Heart left ventricle (tissue), 16 donors: Measurements from ENCODE around the gene RPS6KA2. TPM values are rescaled to one million over a fixed set of nuclear protein-coding genes. Genes with fewer than 3 reads are reported as not detected.

ENCODE experiments used
- ATAC-seq, 4 donors: fragments of 200-7000 bp; cut with Tn5 transposase; one replicate each; pipeline ENCODE4 v1.9.1; 2020 to 2022; ENCODE audit warnings: moderate library complexity in 4 of 4, mild to moderate bottlenecking in 3 of 4, moderate number of reproducible peaks in 1 of 4
- DNase-seq, 5 donors: peaks; one replicate each; pipeline ENCODE4 v3.0.0-alpha.2; 2020
- H3K27ac ChIP-seq, 12 donors: fragments of 200-600 bp; sonication (generic) in 4 of 12; one replicate each; pipeline versions ENCODE4 v1.5.0 to v1.8.0; 2016 to 2022; ENCODE audit warnings: mild to moderate bottlenecking in 2 of 12
- H3K27me3 ChIP-seq, 9 donors: fragments of 200-600 bp; sonication (generic) in 2 of 9; one replicate each; pipeline versions ENCODE4 v1.5.1 to v1.8.0; 2016 to 2022; ENCODE audit warnings: mild to moderate bottlenecking in 3 of 9
- H3K36me3 ChIP-seq, 9 donors: fragments of 200-600 bp; sonication (generic) in 2 of 9; one replicate each; pipeline versions ENCODE4 v1.5.0 to v1.8.0; 2018 to 2022; ENCODE audit warnings: mild to moderate bottlenecking in 2 of 9
- H3K4me1 ChIP-seq, 12 donors: fragments of 200-600 bp; sonication (generic) in 4 of 12; one replicate each; pipeline versions ENCODE4 v1.5.0 to v1.8.0; 2016 to 2022; ENCODE audit warnings: mild to moderate bottlenecking in 3 of 12
- H3K4me3 ChIP-seq, 12 donors: fragments of 200-600 bp; sonication (generic) in 4 of 12; one replicate each; pipeline versions ENCODE4 v1.5.0 to v1.8.0; 2017 to 2022; ENCODE audit warnings: mild to moderate bottlenecking in 9 of 12, moderate library complexity in 4 of 12
- H3K9me3 ChIP-seq, 12 donors: fragments of 200-600 bp; sonication (generic) in 4 of 12; one replicate each; pipeline versions ENCODE4 v1.5.0 to v1.8.0; 2016 to 2022; ENCODE audit warnings: mild to moderate bottlenecking in 1 of 12
- POLR2A ChIP-seq, 2 donors: fragments of 450-650 bp; IDR thresholded peaks; one replicate each; pipeline ENCODE4 v1.6.1; 2017; ENCODE audit warnings: antibody characterized with exemption in 2 of 2, mild to moderate bottlenecking in 2 of 2, moderate library complexity in 2 of 2
- whole genome bisulfite sequencing, 4 donors: extraction: QIAGEN DNeasy Blood & Tissue Kit in 2 of 4; methylation state at CpG; one replicate each; pipeline versions ENCODE4 v1.1.5 to v1.1.7; 2013 to 2018; 5-methylcytosine and 5-hydroxymethylcytosine counted together
- intact Hi-C, 10 donors: fragments of 100-400 bp; cut with DNase I; formaldehyde crosslinking; loops; one replicate each; pipeline versions ENCODE4 v1.11.1 to v1.14.2; 2022
- polyA plus RNA-seq, 2 donors: library from polyadenylated mRNA; stranded (reverse); fragments of 200-250 nt; gene quantifications; one replicate each; pipeline ENCODE4 v1.2.3, GENCODE V29; 2013
- total RNA-seq, 9 donors: library from RNA; depleted of rRNA in 2 of 9; stranded (reverse); fragments of >200 nt in 2 of 9; fragmentation: NEBNext Ultra II Directional in 3 of 9; extraction: Animal tissue kit (Norgen Biotek cat#: 25700) in 3 of 9; gene quantifications; one replicate each; pipeline versions ENCODE4 v1.1.0 to v1.2.4, GENCODE V29; 2016 to 2023
- TF ChIP-seq, protein P1 (sequence below), 12 donors: fragments of 200-600 bp; sonication (generic) in 4 of 12; IDR thresholded peaks; one replicate each; pipeline versions ENCODE4 v1.5.0 to v1.8.0; 2018 to 2022; ENCODE audit warnings: antibody characterized with exemption in 12 of 12, mild to moderate bottlenecking in 5 of 12
- donor health status: ischemic (EF 13 %, LVEDD 7.1; RV severe dilation, severe dysfunction).
- donor health status: healthy with polysubstance abuse.
- donor health status: DM: no; HTN: yes; CAD: no.
- donor health status: DM: no; HTN: no; CAD: no.
- donor health status: ischemic (EF 25% LVEDD 6.9; RV normal size, moderate dysfunction).
- donor health status: ischemic (EF 25% LVEDD 5.7; RV mildly dilated, moderate dysfunction).
- donor health status: healthy.
- donor health status: DM: yes; HTN: yes; CAD: no.
- donor health status: ischemic (EF 35%, LVEDD 5.7; RV mildly dilated, moderate dysfunction).
- donor health status: nonischemic (EF 11% LVEDD 7.7; RV severe dilation, severe dysfunction).
- donor health status: DM: yes; HTN: yes; CAD: no.
- donor health status: PGD.
- donor health status: ischemic (EF 29% LVEDD 5.4; RV normal size, mild dysfunction).
- donor health status: nonischemic (EF 23%, LVEDD 6.1; RV moderate dilation, normal function).

RPS6KA2 gene
- total and polyA plus RNA-seq, 11 donors: 23.0 to 171 (median 91.6) TPM

DNA sequence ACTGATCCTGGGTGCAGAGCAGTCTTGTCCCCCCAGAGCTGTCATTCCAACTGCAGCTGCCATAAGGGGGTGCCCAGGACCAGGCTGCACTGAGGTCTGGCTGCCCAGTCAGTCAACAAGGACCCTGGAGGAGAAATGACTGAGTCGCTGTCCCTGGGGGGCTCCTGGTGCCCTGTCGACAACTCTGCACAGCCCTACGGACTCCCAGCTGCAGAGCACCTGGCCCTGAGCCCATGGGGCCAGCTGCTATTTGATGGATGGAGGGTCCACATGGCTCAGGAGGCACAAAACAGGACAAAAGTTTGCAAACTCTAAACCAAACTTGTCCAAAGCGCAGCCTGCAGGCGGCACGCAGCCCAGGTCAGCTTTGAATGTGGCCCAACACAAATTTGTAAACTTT, 46.3 kb upstream of the RPS6KA2 start:
- ATAC-seq (no peak), DNase-seq (peak in 1 of 5 donors; percentile 10)
- Histone ChIP-seq H3K4me3 (no peak overlapping the region), H3K27ac (no peak overlapping the region), H3K27me3 (peaks cover 0 to 13% (median 0%) of the 10 kb centered on the region in 9 donors), H3K36me3 (no peaks in the 10 kb centered on the region), H3K9me3 (no peaks in the 10 kb centered on the region), H3K4me1 (peaks cover 0 to 35% (median 21%) of the 10 kb centered on the region in 12 donors)
- intact Hi-C loops: no loop called here
- TF ChIP-seq, protein P1, sequence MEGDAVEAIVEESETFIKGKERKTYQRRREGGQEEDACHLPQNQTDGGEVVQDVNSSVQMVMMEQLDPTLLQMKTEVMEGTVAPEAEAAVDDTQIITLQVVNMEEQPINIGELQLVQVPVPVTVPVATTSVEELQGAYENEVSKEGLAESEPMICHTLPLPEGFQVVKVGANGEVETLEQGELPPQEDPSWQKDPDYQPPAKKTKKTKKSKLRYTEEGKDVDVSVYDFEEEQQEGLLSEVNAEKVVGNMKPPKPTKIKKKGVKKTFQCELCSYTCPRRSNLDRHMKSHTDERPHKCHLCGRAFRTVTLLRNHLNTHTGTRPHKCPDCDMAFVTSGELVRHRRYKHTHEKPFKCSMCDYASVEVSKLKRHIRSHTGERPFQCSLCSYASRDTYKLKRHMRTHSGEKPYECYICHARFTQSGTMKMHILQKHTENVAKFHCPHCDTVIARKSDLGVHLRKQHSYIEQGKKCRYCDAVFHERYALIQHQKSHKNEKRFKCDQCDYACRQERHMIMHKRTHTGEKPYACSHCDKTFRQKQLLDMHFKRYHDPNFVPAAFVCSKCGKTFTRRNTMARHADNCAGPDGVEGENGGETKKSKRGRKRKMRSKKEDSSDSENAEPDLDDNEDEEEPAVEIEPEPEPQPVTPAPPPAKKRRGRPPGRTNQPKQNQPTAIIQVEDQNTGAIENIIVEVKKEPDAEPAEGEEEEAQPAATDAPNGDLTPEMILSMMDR (IDR thresholded peaks at IDR 0.05): no peak
- TF ChIP-seq POLR2A (IDR thresholded peaks at IDR 0.05): no peak
- 60 to 76% (median 72%) methylated on average over 6 of the region's 6 CpGs for whole genome bisulfite sequencing, 4 donors

DNA sequence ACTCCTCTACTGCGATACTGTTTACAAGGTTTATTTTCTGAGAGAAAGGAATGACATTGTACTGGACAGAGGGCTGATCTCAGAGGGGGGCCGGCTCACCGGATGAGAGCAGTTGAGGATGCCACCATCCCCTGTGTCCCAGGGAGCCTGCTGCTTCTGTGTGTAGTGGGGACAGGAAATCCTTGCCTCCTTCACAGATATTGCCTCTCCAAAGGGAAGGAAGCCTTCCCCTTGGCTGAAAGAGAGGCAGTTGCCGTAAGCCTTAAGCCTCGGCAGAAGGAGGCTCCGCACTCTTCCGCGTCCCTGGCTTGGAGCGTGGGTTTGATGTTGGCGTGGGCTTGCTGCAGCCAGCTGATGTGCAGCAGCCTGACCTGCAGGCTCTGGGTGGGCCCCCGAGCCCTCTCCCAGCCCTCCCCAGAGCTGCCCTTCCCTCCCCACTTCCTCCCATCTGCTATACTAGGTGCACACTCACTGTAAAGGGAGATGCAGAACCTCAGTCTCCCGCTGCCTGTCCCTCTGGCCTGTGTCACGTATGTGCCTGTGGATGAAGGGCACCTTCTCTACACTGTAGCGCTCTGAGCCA, 45.7 kb upstream of the RPS6KA2 start:
- intact Hi-C loops: no loop called here
- H3K4me1 ChIP-seq: peaks cover 0 to 35% (median 21%) of the 10 kb centered on the region in 12 donors
- 50 to 61% (median 54%) methylated on average over 7 to 14 of the region's 14 CpGs for WGBS, 4 donors
- no peak overlapping the region for H3K27ac ChIP-seq
- no peaks in the 10 kb centered on the region for H3K36me3 ChIP-seq
- H3K27me3 ChIP-seq: peaks cover 0 to 13% (median 0%) of the 10 kb centered on the region in 9 donors
- DNase-seq (peak in 1 of 5 donors; percentile 19), ATAC-seq (peak in 2 of 4 donors; percentile 20 to 48)
- TF ChIP-seq, protein P1 (IDR thresholded peaks at IDR 0.05): no peak
- TF ChIP-seq POLR2A (IDR thresholded peaks at IDR 0.05): no peak
- H3K9me3 ChIP-seq: no peaks in the 10 kb centered on the region
- peak overlapping the region in 1 of 12 donors; percentile 2 for H3K4me3 ChIP-seq

GRCh38 chr6:166672146-166672545, 45.1 kb upstream of the RPS6KA2 start:
- Histone ChIP-seq H3K36me3 (no peaks in the 10 kb centered on the region), H3K27ac (no peak overlapping the region), H3K4me3 (no peak overlapping the region), H3K4me1 (peaks cover 0 to 35% (median 21%) of the 10 kb centered on the region in 12 donors), H3K9me3 (no peaks in the 10 kb centered on the region), H3K27me3 (peaks cover 0 to 13% (median 0%) of the 10 kb centered on the region in 9 donors)
- 54 to 66% (median 55%) methylated on average over 12 of the region's 12 CpGs for WGBS, 4 donors
- ATAC-seq: no peak
- TF ChIP-seq, protein P1 (IDR thresholded peaks at IDR 0.05): no peak
- TF ChIP-seq POLR2A (IDR thresholded peaks at IDR 0.05): no peak
- DNase-seq: peak in 1 of 5 donors; percentile 20
- intact Hi-C loops: no loop called here

- H3K27me3 ChIP-seq: peaks cover 0 to 13% (median 0%) of the 10 kb centered on the region in 9 donors
- intact Hi-C loops: no loop called here
- no peaks in the 10 kb centered on the region for H3K36me3 ChIP-seq
- TF ChIP-seq POLR2A (IDR thresholded peaks at IDR 0.05): no peak
- TF ChIP-seq, protein P1 (IDR thresholded peaks at IDR 0.05): no peak
- ATAC-seq: peak in 1 of 4 donors; percentile 33
- DNase-seq: peak in 1 of 5 donors; percentile 21
- WGBS, 4 donors: 49 to 61% (median 56%) methylated on average over 13 of the region's 13 CpGs
- no peak overlapping the region for H3K4me3 ChIP-seq
- H3K27ac ChIP-seq: no peak overlapping the region
- peaks cover 0 to 35% (median 21%) of the 10 kb centered on the region in 12 donors for H3K4me1 ChIP-seq
- no peaks in the 10 kb centered on the region for H3K9me3 ChIP-seq
Measured at GRCh38 chr6:166671434-166672081, 44.5 kb upstream of the RPS6KA2 start.
